ENCODE data around the gene FAM47B.

GRCh38 chrX:34901761-34902160 lies 40.8 kb upstream of the FAM47B start:
- no peak for TF ChIP-seq POLR2A (IDR thresholded peaks at IDR 0.05; ENCODE audit: low read depth, low read length)
- TF ChIP-seq POLR2AphosphoS5 (IDR thresholded peaks at IDR 0.05; ENCODE audit: low read depth, low read length) = no peak
